SU-DHL-6 (cell line): ENCODE measurements around the gene ACAD11.

Source experiments
- H2AFZ ChIP-seq: fragments of 200-600 bp; sonication (generic); 2 replicates; pipeline ENCODE4 v1.6.1; 2014; ENCODE audit warnings: low read depth, mild to moderate bottlenecking, moderate library complexity, mixed read lengths, antibody characterized with exemption, low read length; ENCODE audit not compliant: severe bottlenecking
- H3F3A ChIP-seq: fragments of 200-600 bp; shearing (Covaris generic); 2 replicates; pipeline ENCODE4 v1.6.0; 2016; ENCODE audit warnings: antibody characterized with exemption, mild to moderate bottlenecking; ENCODE audit not compliant: insufficient read depth
- H3K27ac ChIP-seq: fragments of 200-600 bp; sonication (generic); 2 replicates; pipeline ENCODE4 v1.5.1; 2016; ENCODE audit warnings: low read depth, mild to moderate bottlenecking, low read length, moderate library complexity, mixed read lengths
- H3K27me3 ChIP-seq: fragments of 200-600 bp; sonication (generic), shearing (Covaris generic); 2 replicates; pipeline ENCODE4 v1.6.0; 2014; ENCODE audit warnings: mild to moderate bottlenecking, low read length
- H3K36me3 ChIP-seq: fragments of 200-600 bp; sonication (generic); 2 replicates; pipeline ENCODE4 v1.6.1; 2014; ENCODE audit warnings: mild to moderate bottlenecking, low read length, mixed read lengths
- H3K4me2 ChIP-seq: fragments of 300-600, 200-600 bp; shearing (Covaris generic), sonication (generic); 2 replicates; pipeline ENCODE4 v1.6.0; 2014; ENCODE audit warnings: low read length, low read depth, mild to moderate bottlenecking; ENCODE audit not compliant: poor library complexity, severe bottlenecking
- H3K4me3 ChIP-seq: fragments of 200-600 bp; sonication (generic); 2 replicates; pipeline ENCODE4 v1.5.1; 2014; ENCODE audit warnings: antibody characterized with exemption, low read length, mild to moderate bottlenecking, mixed read lengths; ENCODE audit not compliant: insufficient read depth, poor library complexity, severe bottlenecking
- H3K79me2 ChIP-seq: fragments of 200-600 bp; sonication (generic); 2 replicates; pipeline ENCODE4 v1.6.1; 2014; ENCODE audit warnings: mild to moderate bottlenecking, low read length, moderate library complexity; ENCODE audit not compliant: insufficient read depth
- H3K9ac ChIP-seq: fragments of 200-600 bp; sonication (generic); 2 replicates; pipeline ENCODE4 v1.7.0; 2014; ENCODE audit warnings: mild to moderate bottlenecking, low read length
- H3K9me2 ChIP-seq: fragments of 200-600 bp; sonication (generic); replicated peaks from 2 replicates; pipeline ENCODE4 v1.6.1; 2014; ENCODE audit warnings: low read length; ENCODE audit not compliant: insufficient read depth
- H3K9me3 ChIP-seq: fragments of 200-600 bp; sonication (generic); 2 replicates; pipeline ENCODE4 v1.6.1; 2014; ENCODE audit warnings: low read length, mixed read lengths; ENCODE audit not compliant: insufficient read depth
- H4K20me1 ChIP-seq: fragments of 200-600 bp; sonication (generic); 2 replicates; pipeline ENCODE4 v1.6.1; 2014; ENCODE audit warnings: low read depth, mild to moderate bottlenecking, antibody characterized with exemption, low read length, moderate library complexity, mixed read lengths
- EZH2phosphoT487 ChIP-seq: fragments of 200-600 bp; sonication (generic), shearing (Covaris generic); conservative IDR thresholded peaks from 2 replicates; pipeline ENCODE4 v1.6.1; 2018; ENCODE audit warnings: mild to moderate bottlenecking, antibody characterized with exemption, low read length, moderate library complexity, mixed read lengths
- TF ChIP-seq, protein P1 (sequence below): fragments of 200-600 bp; sonication (generic); IDR thresholded peaks from one replicate; pipeline ENCODE4 v1.5.1; 2017; ENCODE audit warnings: antibody characterized with exemption, mild to moderate bottlenecking, low read length, moderate library complexity; ENCODE audit not compliant: insufficient read depth, poor library complexity, severe bottlenecking

ACAD11 gene

DNA sequence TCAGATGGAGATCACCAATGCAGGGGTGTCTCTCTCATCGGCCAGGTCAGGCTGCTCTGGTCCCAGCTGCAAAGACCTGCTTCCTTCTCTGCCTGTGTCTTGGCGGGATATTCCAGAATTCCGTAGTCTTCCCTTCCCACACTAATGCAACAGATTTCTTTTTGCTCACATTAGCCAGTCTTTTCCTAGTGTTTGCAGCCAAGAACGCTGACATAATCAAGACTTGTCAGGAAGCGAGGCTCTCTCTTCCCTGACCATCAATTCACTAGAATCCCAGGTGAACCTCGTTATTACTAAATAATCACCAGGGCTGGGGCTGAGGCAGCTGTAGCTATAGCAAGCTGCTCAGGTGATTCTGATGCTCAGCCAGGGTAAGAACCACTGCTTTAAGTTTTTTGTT is 105.8 kb downstream of the ACAD11 start:
- no peak overlapping the region for H3K4me2 ChIP-seq
- no peaks in the 10 kb centered on the region for H3K9me3 ChIP-seq
- no peaks in the 10 kb centered on the region for H3K36me3 ChIP-seq

GRCh38 chr3:132550579-132551305 is 108.9 kb downstream of the ACAD11 start:
- H4K20me1 ChIP-seq = no peaks in the 10 kb centered on the region
- no peak overlapping the region for H3K4me2 ChIP-seq
- H3K9me2 ChIP-seq = no peaks in the 10 kb centered on the region
- no peak overlapping the region for H3K4me3 ChIP-seq
- H3K9me3 ChIP-seq = no peaks in the 10 kb centered on the region
- no peaks in the 10 kb centered on the region for H3K27me3 ChIP-seq
- no peaks in the 10 kb centered on the region for H3K36me3 ChIP-seq
- H2AFZ ChIP-seq = no peak overlapping the region
- H3K27ac ChIP-seq = no peak overlapping the region
- H3K79me2 ChIP-seq = no peaks in the 10 kb centered on the region
- no peak overlapping the region for H3K9ac ChIP-seq
- H3F3A ChIP-seq = no peaks in the 10 kb centered on the region
- TF ChIP-seq EZH2phosphoT487 = no peak
- TF ChIP-seq, protein P1, sequence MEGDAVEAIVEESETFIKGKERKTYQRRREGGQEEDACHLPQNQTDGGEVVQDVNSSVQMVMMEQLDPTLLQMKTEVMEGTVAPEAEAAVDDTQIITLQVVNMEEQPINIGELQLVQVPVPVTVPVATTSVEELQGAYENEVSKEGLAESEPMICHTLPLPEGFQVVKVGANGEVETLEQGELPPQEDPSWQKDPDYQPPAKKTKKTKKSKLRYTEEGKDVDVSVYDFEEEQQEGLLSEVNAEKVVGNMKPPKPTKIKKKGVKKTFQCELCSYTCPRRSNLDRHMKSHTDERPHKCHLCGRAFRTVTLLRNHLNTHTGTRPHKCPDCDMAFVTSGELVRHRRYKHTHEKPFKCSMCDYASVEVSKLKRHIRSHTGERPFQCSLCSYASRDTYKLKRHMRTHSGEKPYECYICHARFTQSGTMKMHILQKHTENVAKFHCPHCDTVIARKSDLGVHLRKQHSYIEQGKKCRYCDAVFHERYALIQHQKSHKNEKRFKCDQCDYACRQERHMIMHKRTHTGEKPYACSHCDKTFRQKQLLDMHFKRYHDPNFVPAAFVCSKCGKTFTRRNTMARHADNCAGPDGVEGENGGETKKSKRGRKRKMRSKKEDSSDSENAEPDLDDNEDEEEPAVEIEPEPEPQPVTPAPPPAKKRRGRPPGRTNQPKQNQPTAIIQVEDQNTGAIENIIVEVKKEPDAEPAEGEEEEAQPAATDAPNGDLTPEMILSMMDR = no peak

More for the DNA sequence above, 105.8 kb downstream of the ACAD11 start:
- Histone ChIP-seq H2AFZ (no peak overlapping the region), H3K9me2 (no peaks in the 10 kb centered on the region), H3K9ac (no peak overlapping the region), H3K27ac (no peak overlapping the region), H4K20me1 (no peaks in the 10 kb centered on the region), H3K27me3 (no peaks in the 10 kb centered on the region), H3F3A (no peaks in the 10 kb centered on the region), H3K79me2 (no peaks in the 10 kb centered on the region), H3K4me3 (no peak overlapping the region)
- TF ChIP-seq, protein P1 = no peak
- no peak for TF ChIP-seq EZH2phosphoT487

DNA sequence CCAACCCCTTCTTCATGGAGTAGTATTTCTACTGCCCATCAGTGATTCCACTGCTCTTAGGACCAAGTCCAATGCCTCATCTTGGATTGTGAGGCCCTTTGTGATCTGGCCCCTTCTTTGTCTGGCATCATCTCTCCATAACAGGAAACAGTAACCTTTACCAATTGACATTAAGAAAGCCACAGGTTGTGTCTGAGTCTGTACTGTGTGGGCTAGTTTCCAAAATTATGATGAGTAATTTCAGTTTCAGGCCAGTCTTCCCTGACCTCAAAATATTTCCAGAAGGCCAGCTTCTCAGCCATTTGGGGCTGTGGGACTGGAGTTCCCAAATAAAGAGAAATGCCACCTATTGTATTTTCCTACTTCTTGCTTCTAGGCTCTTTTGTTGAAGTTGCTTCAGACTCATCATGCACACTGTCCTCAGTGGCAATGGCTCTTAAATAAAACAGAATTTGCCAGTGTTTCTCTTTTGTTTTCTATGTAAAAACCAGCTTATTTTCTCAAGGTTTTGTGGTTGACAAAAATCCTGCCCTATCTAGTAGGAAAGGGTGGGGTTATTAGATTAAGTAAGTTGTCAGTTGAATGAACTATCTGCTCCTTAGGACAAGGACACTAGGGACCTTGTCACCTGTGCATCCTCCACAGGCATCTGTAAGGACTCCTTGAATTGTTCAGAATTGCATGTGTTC is 109.6 kb downstream of the ACAD11 start:
- H3K27me3 ChIP-seq = no peaks in the 10 kb centered on the region
- H3K9ac ChIP-seq = no peak overlapping the region
- no peak overlapping the region for H3K27ac ChIP-seq
- H3K4me2 ChIP-seq = no peak overlapping the region
- no peaks in the 10 kb centered on the region for H3K36me3 ChIP-seq
- H2AFZ ChIP-seq = no peak overlapping the region
- H3F3A ChIP-seq = no peaks in the 10 kb centered on the region
- no peaks in the 10 kb centered on the region for H3K9me2 ChIP-seq
- H3K4me3 ChIP-seq = no peak overlapping the region
- no peaks in the 10 kb centered on the region for H4K20me1 ChIP-seq
- TF ChIP-seq, protein P1 = no peak
- no peak for TF ChIP-seq EZH2phosphoT487
- H3K79me2 ChIP-seq = no peaks in the 10 kb centered on the region
- H3K9me3 ChIP-seq = no peaks in the 10 kb centered on the region
